Endothelial cell of umbilical vein (primary cell): ENCODE results near the gene SMAD3. TPM values are rescaled to one million over a fixed set of nuclear protein-coding genes. Genes with fewer than 3 reads are reported as not detected.

ENCODE experiments used
- BruUV-seq: library from RNA; stranded (reverse); fragments of 400-500 nt; replicated peaks from 2 replicates; lab custom pipeline; 2021; lab: Mats Ljungman, UMichigan
- CTCF ChIA-PET: fragments of 300-600, 350-600 bp; sonication (Branson Sonifier 250); formaldehyde crosslinking; loops from one replicate; lab custom pipeline; 2021; ENCODE audit warnings: antibody characterized with exemption, inconsistent platforms; lab: Charles Lee
- POLR2A ChIA-PET: fragments of 300-600, 350-600 bp; sonication (Branson Sonifier 250); formaldehyde crosslinking; loops from one replicate; lab custom pipeline; 2021; ENCODE audit warnings: antibody characterized with exemption, inconsistent platforms; lab: Charles Lee
- DNase-seq: peaks from one replicate; pipeline ENCODE4 v3.0.0-alpha.2; 2011; ENCODE audit warnings: low read depth, low spot score
- FAIRE-seq: peaks from 2 replicates; lab custom pipeline; 2011; peaks lifted over from hg19 to GRCh38; lab: Jason Lieb, UNC
- H2AFZ ChIP-seq: 2 replicates; pipeline ENCODE4 v1.6.0; 2012; ENCODE audit warnings: low read depth, low read length, control low read depth, inconsistent platforms
- H3K27ac ChIP-seq: 2 replicates; pipeline ENCODE4 v1.5.1; 2011; ENCODE audit warnings: low read depth, mild to moderate bottlenecking, control low read depth, low read length, moderate library complexity; ENCODE audit not compliant: insufficient read depth
- H3K27me3 ChIP-seq, 2 experiments: 2 replicates each; pipeline versions ENCODE4 v1.6.0 to v1.6.1; 2011; ENCODE audit warnings: low read length in 2 of 2, mixed read lengths in 1 of 2; ENCODE audit not compliant: control insufficient read depth in 2 of 2, insufficient read depth in 2 of 2
- H3K36me3 ChIP-seq, 2 experiments: 2 replicates in 1 of 2; 3 replicates in 1 of 2; pipeline ENCODE4 v1.5.1; 2011; ENCODE audit warnings: low read length in 2 of 2, mild to moderate bottlenecking in 1 of 2, moderate library complexity in 1 of 2; ENCODE audit not compliant: control insufficient read depth in 2 of 2, insufficient read depth in 2 of 2; ENCODE audit errors: extremely low read depth in 1 of 2
- H3K4me1 ChIP-seq: 3 replicates; pipeline ENCODE4 v1.5.1; 2011; ENCODE audit warnings: mild to moderate bottlenecking, low read length; ENCODE audit not compliant: control insufficient read depth, insufficient read depth; ENCODE audit errors: extremely low read depth
- H3K4me2 ChIP-seq: 2 replicates; pipeline ENCODE4 v1.6.1; 2011; ENCODE audit warnings: low read length, control low read depth, mixed read lengths; ENCODE audit not compliant: insufficient read depth
- H3K4me3 ChIP-seq, 3 experiments: fragments of 200-600 bp in 1 of 3; sonication (generic), shearing (Covaris generic) in 1 of 3; replicated peaks in 1 of 3; 2 replicates each; pipeline ENCODE4 v1.5.1; 2011 to 2016; ENCODE audit warnings: control low read depth in 3 of 3, low read length in 3 of 3, mild to moderate bottlenecking in 2 of 3, inconsistent platforms in 1 of 3, low read depth in 1 of 3, moderate library complexity in 1 of 3; ENCODE audit not compliant: insufficient read depth in 1 of 3
- H3K79me2 ChIP-seq: 2 replicates; pipeline ENCODE4 v1.6.0; 2012; ENCODE audit warnings: low read length, inconsistent platforms; ENCODE audit not compliant: control insufficient read depth, insufficient read depth
- H3K9ac ChIP-seq: replicated peaks from 2 replicates; pipeline ENCODE3; 2011; ENCODE audit warnings: low read length, control low read depth; ENCODE audit not compliant: insufficient read depth; ENCODE audit errors: extremely low read depth
- H3K9me1 ChIP-seq: replicated peaks from 3 replicates; pipeline ENCODE4 v1.6.0; 2011; ENCODE audit warnings: mild to moderate bottlenecking, low read length; ENCODE audit not compliant: control insufficient read depth, insufficient read depth; ENCODE audit errors: extremely low read depth
- H3K9me3 ChIP-seq: replicated peaks from 2 replicates; pipeline ENCODE4 v1.5.1; 2012; ENCODE audit warnings: low read length, inconsistent platforms; ENCODE audit not compliant: control insufficient read depth, insufficient read depth
- H4K20me1 ChIP-seq: replicated peaks from 2 replicates; pipeline ENCODE3; 2011; ENCODE audit warnings: mild to moderate bottlenecking, low read length; ENCODE audit not compliant: control insufficient read depth, insufficient read depth; ENCODE audit errors: extremely low read depth
- EZH2 ChIP-seq: IDR thresholded peaks from 2 replicates; pipeline ENCODE4 v1.6.1; 2012; ENCODE audit warnings: borderline replicate concordance, low read depth, mild to moderate bottlenecking, moderate library complexity, low read length, inconsistent platforms; ENCODE audit not compliant: severe bottlenecking
- FOS ChIP-seq: IDR thresholded peaks from 2 replicates; pipeline ENCODE4 v1.6.1; 2011; ENCODE audit warnings: mild to moderate bottlenecking, low read length, moderate library complexity, borderline replicate concordance; ENCODE audit not compliant: insufficient read depth
- GATA2 ChIP-seq: IDR thresholded peaks from 2 replicates; pipeline ENCODE4 v1.7.0; 2011; ENCODE audit warnings: low read depth, mild to moderate bottlenecking, moderate library complexity, mixed read lengths, low read length; ENCODE audit not compliant: insufficient read length, insufficient read depth
- JUN ChIP-seq: IDR thresholded peaks from 2 replicates; pipeline ENCODE4 v1.6.1; 2011; ENCODE audit warnings: borderline replicate concordance, low read depth; ENCODE audit not compliant: insufficient read length, insufficient read depth
- MYC ChIP-seq: IDR thresholded peaks from one replicate; pipeline ENCODE4 v1.6.1; 2011; ENCODE audit warnings: mild to moderate bottlenecking, low read depth, low read length
- POLR2A ChIP-seq: IDR thresholded peaks from 2 replicates; pipeline ENCODE4 v1.6.1; 2012; ENCODE audit warnings: low read depth, mild to moderate bottlenecking, control low read depth, low read length
- POLR2AphosphoS5 ChIP-seq: IDR thresholded peaks from 2 replicates; pipeline ENCODE4 v1.6.1; 2012; ENCODE audit warnings: low read depth, mild to moderate bottlenecking, control low read depth, low read length, moderate library complexity; ENCODE audit not compliant: insufficient read depth
- dilution Hi-C: fragments of 300-500 bp; cut with MboI; formaldehyde crosslinking; loops from one replicate; pipeline ENCODE4 v1.15.0; 2019; ENCODE audit warnings: low sequenced_read_pairs; ENCODE audit not compliant: extremely low pct_ligation_motif_present
- intact Hi-C: fragments of 100-400 bp; cut with micrococcal nuclease; formaldehyde crosslinking; loops from one replicate; pipeline ENCODE4 v1.10.0; 2022
- polyA plus RNA-seq, 4 experiments: library from polyadenylated mRNA; depleted of rRNA in 3 of 4; stranded (reverse) in 3 of 4; unstranded in 1 of 4; fragments of >200 nt; gene quantifications; 2 replicates each; pipeline versions ENCODE4 v1.2.1 to v1.2.3, GENCODE V29; 2011 to 2012; ENCODE audit warnings: missing spikeins in 1 of 4
- total RNA-seq: library from RNA; stranded (reverse); gene quantifications from 2 replicates; pipeline ENCODE4 v1.2.3, GENCODE V29; 2021
- TF ChIP-seq, protein P1 (sequence below): IDR thresholded peaks from 2 replicates; pipeline ENCODE4 v1.6.1; 2011; ENCODE audit not compliant: insufficient read depth, insufficient read length
- TF ChIP-seq, protein P2 (sequence below), 2 donors: IDR thresholded peaks; 1 replicate in 1 of 2; 2 replicates in 1 of 2; pipeline ENCODE4 v1.5.1; 2011; ENCODE audit warnings: low read length in 2 of 2, mild to moderate bottlenecking in 2 of 2, moderate library complexity in 2 of 2, control low read depth in 1 of 2, inconsistent platforms in 1 of 2, low read depth in 1 of 2; ENCODE audit not compliant: insufficient read depth in 1 of 2; ENCODE audit errors: extremely low read depth in 1 of 2

Gene SMAD3
- total and polyA plus RNA-seq, 2 donors (not counting 3 experiments of a cell fraction or from before 2014, with no cell fraction given): 56.4 to 88.2 TPM

DNA sequence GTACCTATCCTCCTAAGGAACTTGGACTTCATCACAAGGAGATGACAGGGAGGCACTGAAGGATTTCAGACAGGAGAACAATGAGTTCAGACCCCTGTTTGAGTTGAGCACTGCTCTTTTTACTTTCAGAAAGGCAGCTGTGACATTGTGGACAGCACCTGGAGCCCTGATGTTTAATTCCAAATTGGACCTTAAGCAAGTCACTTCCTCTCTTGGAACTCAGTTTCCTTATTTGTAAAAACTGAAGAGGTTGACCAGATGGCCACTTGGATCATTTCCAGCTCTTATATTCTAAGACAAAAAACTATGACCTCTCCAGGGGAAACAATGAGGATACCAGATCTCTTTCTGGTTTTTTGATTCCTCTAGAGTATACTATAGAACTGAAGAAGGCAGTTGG, 34.1 kb upstream of the SMAD3 start:
- Histone ChIP-seq H3K9me3 (no peaks in the 10 kb centered on the region), H3K79me2 (no peaks in the 10 kb centered on the region), H3K27ac (no peak overlapping the region), H3K36me3 (no peaks in the 10 kb centered on the region), H3K9me1 (no peaks in the 10 kb centered on the region), H3K27me3 (no peaks in the 10 kb centered on the region), H3K4me3 (no peak overlapping the region), H3K4me2 (no peak overlapping the region), H2AFZ (no peak overlapping the region), H3K4me1 (peaks cover 25% of the 10 kb centered on the region), H3K9ac (no peak overlapping the region), H4K20me1 (no peaks in the 10 kb centered on the region)
- POLR2A ChIA-PET: no interaction called here
- FAIRE-seq (no peak), DNase-seq (no peak)
- intact Hi-C loops (no loop called here), dilution Hi-C loops (no loop called here)
- no TSS peak for BruUV-seq
- CTCF ChIA-PET: interaction anchor here (1.1 to 2.2 kb wide), 3 partner anchors 11 to 85 kb away, joined by 3 to 6 read pairs (median 5); no protein-coding TSS in a partner anchor
- no peak for TF ChIP-seq JUN
- no peak for TF ChIP-seq POLR2AphosphoS5
- no peak for TF ChIP-seq GATA2

DNA sequence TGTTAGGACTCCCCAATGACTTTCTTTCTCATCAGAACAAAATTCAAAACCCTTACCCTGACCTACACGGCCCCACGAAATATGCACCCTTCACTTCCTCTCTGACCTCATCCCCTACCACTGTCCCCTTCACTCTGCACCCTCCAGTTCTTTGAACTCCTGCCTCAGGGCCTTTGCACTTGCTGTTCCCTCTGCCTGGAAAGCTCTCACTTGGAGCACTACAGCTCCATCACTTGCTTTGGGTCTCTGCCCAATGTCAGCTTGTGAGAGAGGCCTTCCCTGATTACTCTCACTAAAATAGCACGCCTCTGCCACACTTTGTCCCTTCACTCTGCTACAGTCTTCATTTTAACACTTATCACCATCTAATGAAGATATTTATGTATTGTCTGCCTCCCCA, 32.8 kb upstream of the SMAD3 start:
- CTCF ChIA-PET: interaction anchor here (0.7 to 1.4 kb wide), 2 partner anchors 9 to 10 kb away, joined by 3 to 4 read pairs; no protein-coding TSS in a partner anchor
- TF ChIP-seq JUN: no peak
- TF ChIP-seq, protein P1, sequence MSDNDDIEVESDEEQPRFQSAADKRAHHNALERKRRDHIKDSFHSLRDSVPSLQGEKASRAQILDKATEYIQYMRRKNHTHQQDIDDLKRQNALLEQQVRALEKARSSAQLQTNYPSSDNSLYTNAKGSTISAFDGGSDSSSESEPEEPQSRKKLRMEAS: no peak
- TF ChIP-seq MYC: no peak
- TF ChIP-seq EZH2: no peak
- no peak for TF ChIP-seq GATA2
- TF ChIP-seq POLR2AphosphoS5: no peak
- no peak for TF ChIP-seq FOS
- TF ChIP-seq POLR2A: no peak
- TF ChIP-seq, protein P2, sequence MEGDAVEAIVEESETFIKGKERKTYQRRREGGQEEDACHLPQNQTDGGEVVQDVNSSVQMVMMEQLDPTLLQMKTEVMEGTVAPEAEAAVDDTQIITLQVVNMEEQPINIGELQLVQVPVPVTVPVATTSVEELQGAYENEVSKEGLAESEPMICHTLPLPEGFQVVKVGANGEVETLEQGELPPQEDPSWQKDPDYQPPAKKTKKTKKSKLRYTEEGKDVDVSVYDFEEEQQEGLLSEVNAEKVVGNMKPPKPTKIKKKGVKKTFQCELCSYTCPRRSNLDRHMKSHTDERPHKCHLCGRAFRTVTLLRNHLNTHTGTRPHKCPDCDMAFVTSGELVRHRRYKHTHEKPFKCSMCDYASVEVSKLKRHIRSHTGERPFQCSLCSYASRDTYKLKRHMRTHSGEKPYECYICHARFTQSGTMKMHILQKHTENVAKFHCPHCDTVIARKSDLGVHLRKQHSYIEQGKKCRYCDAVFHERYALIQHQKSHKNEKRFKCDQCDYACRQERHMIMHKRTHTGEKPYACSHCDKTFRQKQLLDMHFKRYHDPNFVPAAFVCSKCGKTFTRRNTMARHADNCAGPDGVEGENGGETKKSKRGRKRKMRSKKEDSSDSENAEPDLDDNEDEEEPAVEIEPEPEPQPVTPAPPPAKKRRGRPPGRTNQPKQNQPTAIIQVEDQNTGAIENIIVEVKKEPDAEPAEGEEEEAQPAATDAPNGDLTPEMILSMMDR (IDR thresholded peaks at IDR 0.05; ENCODE audit: extremely low read depth in 1 of 2, insufficient read depth in 1 of 2, low read depth in 1 of 2, low read length in 2 of 2): no peak
- no peak for DNase-seq
- intact Hi-C loops: no loop called here
- no peaks in the 10 kb centered on the region for H3K27me3 ChIP-seq
- H4K20me1 ChIP-seq: no peaks in the 10 kb centered on the region
- H3K4me3 ChIP-seq: no peak overlapping the region
- no peak for FAIRE-seq
- H2AFZ ChIP-seq: no peak overlapping the region
- H3K4me2 ChIP-seq: no peak overlapping the region
- no peak overlapping the region for H3K9ac ChIP-seq
- H3K9me1 ChIP-seq: no peaks in the 10 kb centered on the region
- no peak overlapping the region for H3K27ac ChIP-seq
- no peaks in the 10 kb centered on the region for H3K36me3 ChIP-seq
- no peaks in the 10 kb centered on the region for H3K9me3 ChIP-seq
- peaks cover 19% of the 10 kb centered on the region for H3K4me1 ChIP-seq
- no TSS peak for BruUV-seq
- dilution Hi-C loops: no loop called here
- POLR2A ChIA-PET: no interaction called here
- H3K79me2 ChIP-seq: no peaks in the 10 kb centered on the region
